Activated naive CD4-positive, alpha-beta T cell treated with anti-CD3 and anti-CD28 coated beads, Interleukin-2, amount 50 U/mL, for 72 hours (primary cell): ENCODE results near the gene HOXA5. TPM values are rescaled to one million over a fixed set of nuclear protein-coding genes. Genes with fewer than 3 reads are reported as not detected.

ENCODE experiments used
- ATAC-seq, 2 donors: fragments of 150-1000 bp; cut with Tn5 transposase; 2 replicates each; pipeline ENCODE4 v1.10.0; 2021; ENCODE audit warnings: mild to moderate bottlenecking in 2 of 2, moderate library complexity in 2 of 2
- DNase-seq, 2 donors: peaks; one replicate each; pipeline ENCODE4 v3.0.0; 2021 to 2022; ENCODE audit warnings: low spot score in 2 of 2
- H3K27ac Mint-ChIP-seq, 2 donors: one replicate each; pipeline ENCODE4 v1.8.0; 2022; ENCODE audit warnings: mild to moderate bottlenecking in 2 of 2, mixed read lengths in 2 of 2
- H3K36me3 Mint-ChIP-seq, 2 donors: one replicate each; pipeline ENCODE4 v1.8.0; 2022; ENCODE audit warnings: mixed read lengths in 2 of 2
- H3K9me3 Mint-ChIP-seq, 2 donors: one replicate each; pipeline ENCODE4 v1.8.0; 2022; ENCODE audit warnings: mixed read lengths in 2 of 2
- total RNA-seq, 2 donors: library from RNA; stranded (reverse); gene quantifications; one replicate each; pipeline ENCODE4 v1.2.3, GENCODE V29; 2022

Gene HOXA5
- total RNA-seq, 2 donors from 2014 or later = not detected

DNA sequence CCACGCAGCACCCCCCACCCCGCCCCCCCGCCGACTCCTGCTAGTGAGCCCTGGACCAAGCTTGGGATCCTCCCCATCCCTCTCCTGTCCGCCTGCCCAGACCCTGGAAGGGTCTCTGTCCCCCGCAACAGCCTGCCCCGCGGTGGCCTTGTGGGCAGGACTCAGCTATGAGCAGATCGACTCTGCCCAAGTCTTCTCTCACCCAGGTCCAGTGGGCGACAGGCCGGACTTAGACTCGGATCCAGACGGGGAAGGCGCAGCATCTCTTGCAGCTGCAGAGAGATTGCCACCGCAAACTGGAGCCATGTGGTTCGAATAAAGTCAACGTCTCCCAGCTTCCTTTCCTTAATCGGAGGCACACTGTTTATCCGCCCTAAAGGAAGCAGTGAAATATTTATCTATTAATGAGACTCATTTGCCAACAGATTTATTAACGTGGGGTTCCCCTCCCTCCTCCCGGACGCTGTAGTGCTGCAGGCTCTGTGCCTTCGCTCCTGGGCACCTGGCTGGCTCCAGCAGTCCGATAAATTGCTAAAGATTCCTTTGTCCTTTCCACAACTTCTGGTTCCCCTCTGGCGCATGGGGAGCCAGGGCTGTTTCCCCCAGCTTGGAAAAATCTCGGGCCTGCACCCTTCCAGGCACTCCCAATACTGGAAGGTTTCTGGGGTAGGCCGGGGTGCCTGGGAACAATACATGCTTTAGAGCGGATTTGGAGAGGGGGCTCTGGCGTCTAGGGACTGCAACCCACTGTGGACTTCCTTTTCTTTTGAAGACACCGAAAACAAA, 13.6 kb upstream of the HOXA5 start:
- peaks cover 4 to 5% of the 10 kb centered on the region in 2 donors for H3K36me3 Mint-ChIP-seq
- ATAC-seq = no peak
- peak overlapping the region in 1 of 2 donors; percentile 14 for H3K27ac Mint-ChIP-seq
- H3K9me3 Mint-ChIP-seq = no peaks in the 10 kb centered on the region
- peak in 1 of 2 donors; percentile 42 for DNase-seq

GRCh38 chr7:27156508-27156898, 13.0 kb upstream of the HOXA5 start, which contains the start of gene HOXA7:
TSS of gene HOXA7 (minus strand) at chr7:27156675. CDS start at chr7:27156545, 130 bp downstream.
- no peaks in the 10 kb centered on the region for H3K9me3 Mint-ChIP-seq
- peak within 1 kb of the TSS in 1 of 2 donors; percentile 88 for H3K27ac Mint-ChIP-seq
- H3K36me3 Mint-ChIP-seq = peaks cover 4 to 9% of the 10 kb centered on the region in 2 donors
- DNase-seq = peak in 1 of 2 donors; percentile 31
- ATAC-seq = no peak

- peak overlapping the region in 1 of 2 donors; percentile 88 for H3K27ac Mint-ChIP-seq
- no peak for ATAC-seq
- peak in 1 of 2 donors; percentile 41 for DNase-seq
Measured at GRCh38 chr7:27155816-27156507, 12.5 kb upstream of the HOXA5 start.

DNA sequence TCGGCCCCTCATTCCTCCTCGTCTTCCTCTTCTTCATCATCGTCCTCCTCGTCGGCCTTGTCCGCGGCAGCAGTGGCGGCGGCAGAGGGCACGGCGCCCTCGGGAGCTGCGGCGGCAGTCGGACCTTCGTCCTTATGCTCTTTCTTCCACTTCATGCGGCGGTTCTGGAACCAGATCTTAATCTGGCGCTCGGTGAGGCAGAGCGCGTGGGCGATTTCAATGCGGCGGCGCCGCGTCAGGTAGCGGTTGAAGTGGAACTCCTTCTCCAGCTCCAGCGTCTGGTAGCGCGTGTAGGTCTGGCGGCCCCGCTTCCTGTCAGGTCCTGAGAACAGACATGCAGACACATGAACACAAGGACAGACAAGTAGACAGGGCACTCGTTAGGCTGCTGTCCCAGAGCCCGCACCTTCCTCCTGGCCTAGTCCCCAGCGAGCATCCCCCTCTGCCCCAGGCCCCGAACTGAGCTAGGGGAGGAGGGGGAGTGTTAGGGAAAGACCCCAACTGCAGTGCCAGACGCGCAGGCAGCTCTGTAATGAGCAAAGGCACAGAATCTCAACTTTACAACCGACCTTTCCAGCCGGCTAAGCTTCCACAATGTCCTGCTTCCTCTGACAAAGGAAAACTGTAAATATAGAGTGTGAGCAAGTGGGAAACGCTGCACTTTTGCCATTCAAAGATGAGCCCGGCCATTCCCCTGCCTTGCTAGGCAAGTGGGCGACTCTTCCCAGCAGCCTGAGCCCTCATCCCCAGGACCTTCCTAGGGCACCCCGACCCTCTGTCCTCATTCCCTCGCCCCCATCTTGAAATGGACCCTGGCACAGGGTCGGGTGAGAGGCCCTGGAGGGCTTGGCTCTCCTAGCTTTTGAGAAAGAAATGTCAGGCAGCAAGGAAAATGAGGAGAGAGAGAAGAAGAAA, 11.7 kb upstream of the HOXA5 start:
- Mint-ChIP-seq H3K36me3 (peaks cover 4 to 10% of the 10 kb centered on the region in 2 donors), H3K27ac (peak overlapping the region in 1 of 2 donors; percentile 88), H3K9me3 (no peaks in the 10 kb centered on the region)
- DNase-seq (peak in 1 of 2 donors; percentile 57), ATAC-seq (peak in 1 of 2 donors; percentile 15)

More at GRCh38 chr7:27155816-27156507, 12.5 kb upstream of the HOXA5 start:
- peaks cover 4 to 10% of the 10 kb centered on the region in 2 donors for H3K36me3 Mint-ChIP-seq
- H3K9me3 Mint-ChIP-seq = no peaks in the 10 kb centered on the region

DNA sequence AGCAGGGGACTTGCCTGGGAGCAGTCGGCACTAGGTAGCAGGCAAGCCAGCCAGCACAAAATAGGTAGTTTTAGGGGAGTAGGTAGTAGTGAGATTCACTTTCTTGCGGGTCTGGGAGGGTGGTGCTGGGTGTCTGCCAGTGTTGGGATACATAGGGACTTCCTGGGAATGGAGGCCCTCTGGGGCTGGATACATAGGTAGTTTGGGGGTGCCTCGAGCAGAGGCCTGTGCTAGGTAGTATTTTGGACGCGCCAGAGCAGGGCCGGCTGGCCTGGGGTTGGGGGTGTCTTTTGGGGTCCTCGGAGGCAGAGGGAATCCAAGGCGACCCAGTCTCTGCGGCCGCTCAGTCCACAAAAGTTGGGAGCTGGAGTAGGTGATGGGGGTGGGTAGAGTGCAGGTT, 10.9 kb upstream of the HOXA5 start:
- Mint-ChIP-seq H3K36me3 (peaks cover 4 to 10% of the 10 kb centered on the region in 2 donors), H3K9me3 (no peaks in the 10 kb centered on the region), H3K27ac (peak overlapping the region in 1 of 2 donors; percentile 47)
- ATAC-seq = no peak
- peak in 1 of 2 donors; percentile 28 for DNase-seq

- H3K27ac Mint-ChIP-seq = no peak overlapping the region
- ATAC-seq = no peak
Measured at GRCh38 chr7:27153526-27153925, 10.0 kb upstream of the HOXA5 start.

DNA sequence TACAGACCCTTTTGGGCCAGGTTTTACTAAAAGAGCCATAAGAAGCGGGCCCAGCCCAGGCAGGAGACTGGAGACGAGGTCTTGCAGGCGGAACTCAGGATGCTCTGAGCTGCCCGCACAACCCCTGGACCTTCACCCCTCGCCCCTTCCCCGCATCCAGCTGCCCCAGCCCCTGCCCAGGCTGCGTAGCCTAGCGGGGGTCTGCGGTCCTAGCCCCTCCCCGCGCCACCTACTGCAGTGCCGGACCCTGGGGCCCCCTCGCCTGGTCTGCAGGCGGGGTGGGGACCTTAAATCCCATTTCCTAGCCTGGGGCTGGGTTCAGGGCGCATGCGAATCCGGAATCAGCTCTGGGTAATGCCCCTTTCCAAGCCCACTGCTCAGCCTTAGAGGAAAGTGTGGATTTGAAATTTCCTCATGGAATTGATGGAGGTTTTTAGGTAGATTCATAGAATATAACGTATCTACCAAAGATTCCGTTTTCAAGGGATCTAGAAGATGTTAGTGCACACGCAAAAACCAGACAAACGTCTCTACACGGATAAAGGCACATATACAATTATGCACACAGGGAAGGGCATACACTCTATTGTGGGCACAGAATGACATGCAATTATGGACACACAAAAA, 9.4 kb upstream of the HOXA5 start:
- ATAC-seq (no peak), DNase-seq (peak in 1 of 2 donors; percentile 42)
- H3K9me3 Mint-ChIP-seq = no peaks in the 10 kb centered on the region
- H3K36me3 Mint-ChIP-seq = peaks cover 10 to 11% of the 10 kb centered on the region in 2 donors
- no peak overlapping the region for H3K27ac Mint-ChIP-seq

More at GRCh38 chr7:27153526-27153925, 10.0 kb upstream of the HOXA5 start:
- Mint-ChIP-seq H3K9me3 (no peaks in the 10 kb centered on the region), H3K36me3 (peaks cover 5 to 10% of the 10 kb centered on the region in 2 donors)
- DNase-seq = no peak

GRCh38 chr7:27151931-27152815, 8.7 kb upstream of the HOXA5 start, which contains the start of gene HOXA3:
TSS of gene HOXA3 (minus strand) at chr7:27152583. CDS start at chr7:27110640, 41,943 bp downstream.
- no peak for ATAC-seq

DNA sequence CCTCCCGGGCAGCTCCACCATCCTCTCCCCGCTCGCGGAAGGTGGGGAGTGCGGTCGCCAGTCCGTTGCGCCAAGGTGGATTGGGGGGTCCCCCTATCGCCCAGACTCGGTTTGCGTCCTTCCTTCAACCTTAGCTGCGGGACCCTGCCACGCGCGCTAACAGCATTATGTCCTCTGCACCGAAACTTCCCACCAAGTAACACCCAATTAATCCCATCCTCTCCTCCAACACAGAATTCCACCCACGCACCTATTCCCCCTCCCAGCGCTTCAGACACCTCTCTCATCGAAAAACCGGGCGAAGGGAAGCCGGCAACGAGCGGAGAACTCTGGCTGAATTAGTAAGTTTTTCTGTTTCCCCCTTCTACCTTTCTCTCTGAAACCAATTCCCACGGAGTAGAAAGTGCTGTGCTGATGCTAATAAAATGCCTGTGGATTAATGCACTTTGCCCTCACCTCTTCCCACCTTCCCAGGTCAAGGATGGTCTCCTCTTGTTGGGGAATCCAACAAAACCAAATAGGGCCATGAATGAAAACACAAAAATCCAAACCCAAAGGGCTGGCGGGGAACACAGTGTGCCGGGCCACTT, 8.0 kb upstream of the HOXA5 start:
- ATAC-seq (no peak), DNase-seq (no peak)
- H3K9me3 Mint-ChIP-seq = no peaks in the 10 kb centered on the region
- H3K36me3 Mint-ChIP-seq = peaks cover 10 to 14% of the 10 kb centered on the region in 2 donors
- H3K27ac Mint-ChIP-seq = peak overlapping the region in 1 of 2 donors; percentile 89

More at GRCh38 chr7:27151931-27152815, 8.7 kb upstream of the HOXA5 start, which contains the start of gene HOXA3:
- H3K9me3 Mint-ChIP-seq = no peaks in the 10 kb centered on the region
- peak within 1 kb of the TSS in 1 of 2 donors; percentile 89 for H3K27ac Mint-ChIP-seq
- DNase-seq = no peak
- H3K36me3 Mint-ChIP-seq = peaks cover 10 to 12% of the 10 kb centered on the region in 2 donors

- Mint-ChIP-seq H3K27ac (no peak overlapping the region), H3K9me3 (no peaks in the 10 kb centered on the region), H3K36me3 (peaks cover 10 to 16% of the 10 kb centered on the region in 2 donors)
- DNase-seq = peak in 1 of 2 donors; percentile 73
- ATAC-seq = peak; percentile 82 to 84
Measured at GRCh38 chr7:27150568-27151340, 7.3 kb upstream of the HOXA5 start.

- no peaks in the 10 kb centered on the region for H3K9me3 Mint-ChIP-seq
- no peak overlapping the region for H3K27ac Mint-ChIP-seq
- DNase-seq = no peak
- ATAC-seq = peak in 1 of 2 donors; percentile 27
- peaks cover 10 to 16% of the 10 kb centered on the region in 2 donors for H3K36me3 Mint-ChIP-seq
Measured at GRCh38 chr7:27149842-27150567, 6.5 kb upstream of the HOXA5 start.

- Mint-ChIP-seq H3K36me3 (peaks cover 5 to 12% of the 10 kb centered on the region in 2 donors), H3K9me3 (no peaks in the 10 kb centered on the region), H3K27ac (no peak overlapping the region)
- DNase-seq = no peak
- no peak for ATAC-seq
Measured at GRCh38 chr7:27148756-27149641, 5.5 kb upstream of the HOXA5 start.
